Lung (tissue), 12 donors: Measurements from ENCODE around the gene ASIC4. TPM values are rescaled to one million over a fixed set of nuclear protein-coding genes. Genes with fewer than 3 reads are reported as not detected.

ENCODE experiments used
- ATAC-seq: fragments of 200-7000 bp; cut with Tn5 transposase; one replicate; pipeline ENCODE4 v1.9.1; 2020; ENCODE audit warnings: moderate number of reproducible peaks; ENCODE audit not compliant: insufficient read depth, low FRiP score
- DNase-seq, 3 donors: peaks; one replicate each; pipeline ENCODE4 v3.0.0-alpha.2; 2013 to 2017
- H3K27ac ChIP-seq, 2 donors: one replicate each; pipeline ENCODE4 v1.5.1; 2013; ENCODE audit warnings: mild to moderate bottlenecking in 2 of 2, moderate library complexity in 2 of 2, control low read depth in 1 of 2, inconsistent platforms in 1 of 2, low read depth in 1 of 2, low read length in 1 of 2
- H3K27me3 ChIP-seq, 3 donors: one replicate each; pipeline ENCODE4 v1.5.1; 2013; ENCODE audit warnings: low read length in 2 of 3; ENCODE audit not compliant: control insufficient read depth in 3 of 3, insufficient read depth in 3 of 3
- H3K36me3 ChIP-seq, 4 donors: one replicate each; pipeline ENCODE4 v1.5.1; 2013; ENCODE audit warnings: low read length in 4 of 4, mild to moderate bottlenecking in 1 of 4, moderate library complexity in 1 of 4; ENCODE audit not compliant: control insufficient read depth in 4 of 4, insufficient read depth in 4 of 4
- H3K4me1 ChIP-seq, 5 donors: one replicate each; pipeline ENCODE4 v1.5.1; 2013; ENCODE audit warnings: low read length in 5 of 5, mild to moderate bottlenecking in 2 of 5, moderate library complexity in 1 of 5; ENCODE audit not compliant: control insufficient read depth in 5 of 5, insufficient read depth in 5 of 5
- H3K4me3 ChIP-seq: one replicate; pipeline ENCODE4 v1.5.1; 2013; ENCODE audit warnings: mild to moderate bottlenecking, control low read depth, moderate library complexity
- H3K9ac ChIP-seq, 2 donors: one replicate each; pipeline ENCODE4 v1.5.1; 2013; ENCODE audit warnings: low read length in 2 of 2, control low read depth in 1 of 2; ENCODE audit not compliant: insufficient read depth in 1 of 2
- H3K9me3 ChIP-seq, 4 donors: one replicate each; pipeline ENCODE4 v1.5.1; 2013; ENCODE audit warnings: low read length in 3 of 4, mild to moderate bottlenecking in 1 of 4, moderate library complexity in 1 of 4; ENCODE audit not compliant: control insufficient read depth in 4 of 4, insufficient read depth in 3 of 4
- CTCF ChIP-seq: IDR thresholded peaks from 2 replicates; pipeline ENCODE4 v1.5.1; 2012; ENCODE audit warnings: mild to moderate bottlenecking; ENCODE audit errors: control extremely low read depth, extremely low read depth
- WGBS, 2 donors: extraction: QIAGEN DNeasy Blood & Tissue Kit; methylation state at CpG; one replicate each; pipeline ENCODE4 v1.1.7; 2013; 5-methylcytosine and 5-hydroxymethylcytosine counted together
- polyA plus RNA-seq, 2 donors: library from polyadenylated mRNA; stranded (reverse); fragments of 200-250 nt; gene quantifications; one replicate each; pipeline ENCODE4 v1.2.1, GENCODE V29; 2013
- total RNA-seq, 2 donors: library from RNA; depleted of rRNA in 1 of 2; stranded (reverse); fragments of >200 nt in 1 of 2; gene quantifications; one replicate each; pipeline ENCODE4 v1.2.1, GENCODE V29; 2014 to 2021
- donor health status: control.
- donor health status: control.
- donor health status: Bipolar disorder and iron deficiency.
- donor health status: healthy.
- donor health status: DM: yes; HTN: yes; CAD: no.

The ASIC4 gene
- total and polyA plus RNA-seq, 4 donors: 0.02 to 0.43 (median 0.14) TPM

GRCh38 chr2:219563271-219563928 lies 49.1 kb downstream of the ASIC4 start:
- no peak for DNase-seq
- Histone ChIP-seq H3K27me3 (no peaks in the 10 kb centered on the region), H3K4me1 (peaks cover 0 to 17% (median 3%) of the 10 kb centered on the region in 5 donors), H3K27ac (no peak overlapping the region), H3K4me3 (no peak overlapping the region), H3K9ac (no peak overlapping the region), H3K9me3 (no peaks in the 10 kb centered on the region), H3K36me3 (peaks cover 0 to 43% (median 25%) of the 10 kb centered on the region in 4 donors)
- no peak for TF ChIP-seq CTCF
- 93 to 94% methylated on average over 20 of the region's 20 CpGs for WGBS, 2 donors
- no peak for ATAC-seq

- H3K36me3 ChIP-seq: peaks cover 0 to 50% (median 28%) of the 10 kb centered on the region in 4 donors
- TF ChIP-seq CTCF: no peak
- no peaks in the 10 kb centered on the region for H3K9me3 ChIP-seq
- 89 to 93% methylated on average over 21 of the region's 21 CpGs for WGBS, 2 donors
- no peak overlapping the region for H3K9ac ChIP-seq
- H3K4me3 ChIP-seq: no peak overlapping the region
- no peak for ATAC-seq
- H3K4me1 ChIP-seq: peaks cover 0 to 26% (median 9%) of the 10 kb centered on the region in 5 donors
- DNase-seq: no peak
- H3K27me3 ChIP-seq: no peaks in the 10 kb centered on the region
- H3K27ac ChIP-seq: no peak overlapping the region
Observed at GRCh38 chr2:219565130-219566080, 51.1 kb downstream of the ASIC4 start.

- Histone ChIP-seq H3K4me1 (peaks cover 0 to 20% (median 8%) of the 10 kb centered on the region in 5 donors), H3K4me3 (no peak overlapping the region), H3K36me3 (peaks cover 0 to 50% (median 28%) of the 10 kb centered on the region in 4 donors), H3K9ac (no peak overlapping the region), H3K27me3 (no peaks in the 10 kb centered on the region), H3K27ac (no peak overlapping the region), H3K9me3 (no peaks in the 10 kb centered on the region)
- 92% methylated on average over 11 of the region's 11 CpGs for WGBS, 2 donors
- no peak for TF ChIP-seq CTCF
- ATAC-seq: no peak
- no peak for DNase-seq
Observed at GRCh38 chr2:219566640-219567039, 52.4 kb downstream of the ASIC4 start.
